Rectal smooth muscle tissue (tissue), 1 donor: Measurements from ENCODE around the gene IGSF9.
"Not testable (repeated sequence)": the region's sequence is repeated elsewhere in the genome, so short reads cannot be mapped to it uniquely, and the experiment has no call there.

Experiments
- H3K27ac ChIP-seq: one replicate; pipeline ENCODE4 v1.7.0; 2013; ENCODE audit warnings: low read depth, low read length, inconsistent platforms
- H3K27me3 ChIP-seq: one replicate; pipeline ENCODE4 v1.7.0; 2013; ENCODE audit warnings: low read length; ENCODE audit not compliant: control insufficient read depth, insufficient read depth
- H3K36me3 ChIP-seq: one replicate; pipeline ENCODE4 v1.7.0; 2013; ENCODE audit warnings: low read length; ENCODE audit not compliant: control insufficient read depth, insufficient read depth
- H3K4me1 ChIP-seq: one replicate; pipeline ENCODE4 v1.7.0; 2013; ENCODE audit warnings: low read length; ENCODE audit not compliant: control insufficient read depth, insufficient read depth
- H3K4me3 ChIP-seq: one replicate; pipeline ENCODE4 v1.7.0; 2013; ENCODE audit warnings: low read length
- H3K9ac ChIP-seq: one replicate; pipeline ENCODE4 v1.7.0; 2013; ENCODE audit warnings: low read length

IGSF9 gene

DNA sequence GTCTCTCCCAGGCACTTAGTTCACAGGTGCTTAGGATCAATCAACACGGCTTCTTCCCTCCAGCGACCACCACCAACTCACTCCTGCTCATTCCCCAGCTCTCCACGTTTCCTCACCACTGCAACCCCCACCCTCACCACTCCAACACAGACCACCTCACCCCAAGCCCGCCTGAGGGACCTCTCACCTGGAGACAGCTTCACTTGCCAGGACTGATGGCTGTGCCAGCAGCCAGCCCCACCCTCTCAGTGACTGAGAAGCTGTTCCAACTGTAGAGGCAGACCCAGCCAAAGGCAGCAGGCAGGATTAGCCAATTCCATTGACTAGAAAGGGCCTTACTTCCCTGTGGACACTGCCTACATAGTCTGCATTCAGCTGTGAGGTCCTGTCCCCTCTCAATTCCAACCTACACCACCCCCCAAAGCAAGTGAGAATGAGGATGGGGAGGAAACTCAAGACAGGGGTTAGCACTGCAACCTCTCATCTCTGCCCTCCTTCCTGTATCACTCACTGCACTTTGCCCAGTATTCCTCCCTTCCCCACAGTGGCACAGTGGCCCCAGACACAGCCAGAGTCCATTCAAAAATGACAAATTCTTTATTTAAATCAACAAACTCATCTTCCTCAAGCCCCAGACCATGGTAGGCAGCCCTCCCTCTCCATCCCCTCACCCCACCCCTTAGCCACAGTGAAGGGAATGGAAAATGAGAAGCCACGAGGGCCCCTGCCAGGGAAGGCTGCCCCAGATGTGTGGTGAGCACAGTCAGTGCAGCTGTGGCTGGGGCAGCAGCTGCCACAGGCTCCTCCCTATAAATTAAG lies 27.7 kb downstream of the IGSF9 start:
- H3K4me1 ChIP-seq = peaks cover 5% of the 10 kb centered on the region
- no peak overlapping the region for H3K27ac ChIP-seq
- H3K4me3 ChIP-seq = no peak overlapping the region
- peaks cover 23% of the 10 kb centered on the region for H3K36me3 ChIP-seq
- H3K9ac ChIP-seq = no peak overlapping the region
- H3K27me3 ChIP-seq = no peaks in the 10 kb centered on the region

- Histone ChIP-seq H3K9ac (no peak overlapping the region), H3K4me1 (peaks cover 5% of the 10 kb centered on the region), H3K36me3 (peaks cover 23% of the 10 kb centered on the region), H3K27me3 (no peaks in the 10 kb centered on the region), H3K27ac (peak overlapping the region; percentile 10), H3K4me3 (no peak overlapping the region)
Measured at GRCh38 chr1:159916242-159917051, 29.0 kb downstream of the IGSF9 start.

DNA sequence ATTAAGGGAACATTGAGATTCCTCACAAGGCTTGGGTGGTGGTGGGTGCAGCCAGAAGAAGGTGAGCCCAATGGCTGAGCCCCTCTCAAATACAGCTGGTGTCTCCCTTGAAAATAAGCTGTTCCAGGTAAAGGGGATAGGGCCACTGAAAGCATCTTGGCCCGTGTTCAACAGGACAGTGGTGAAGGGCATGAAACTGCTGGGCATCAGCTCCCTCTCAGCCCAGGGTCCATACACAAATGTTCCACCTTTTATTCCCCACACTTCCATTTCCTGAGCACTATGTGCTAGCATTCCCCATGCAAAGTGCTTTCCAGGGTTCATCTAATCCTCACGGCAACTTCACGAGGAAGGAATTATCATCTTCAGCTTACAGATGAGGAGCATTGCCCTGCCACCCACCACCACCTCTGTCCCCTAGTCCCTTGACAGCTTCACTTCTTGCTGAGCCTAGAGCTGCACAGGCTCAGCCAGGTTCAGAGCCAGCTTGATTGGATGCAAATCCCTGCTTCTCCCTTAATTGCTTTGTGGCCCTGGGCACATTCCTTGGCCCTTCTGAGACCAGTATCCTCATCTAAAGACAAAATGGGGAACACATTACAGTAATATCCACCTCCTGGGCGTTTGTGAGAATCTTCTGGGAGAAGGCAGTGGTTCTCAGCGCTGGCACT lies 29.7 kb downstream of the IGSF9 start:
- Histone ChIP-seq H3K9ac (no peak overlapping the region), H3K36me3 (peaks cover 21% of the 10 kb centered on the region), H3K27me3 (no peaks in the 10 kb centered on the region), H3K27ac (no peak overlapping the region), H3K4me3 (no peak overlapping the region), H3K4me1 (peaks cover 5% of the 10 kb centered on the region)

DNA sequence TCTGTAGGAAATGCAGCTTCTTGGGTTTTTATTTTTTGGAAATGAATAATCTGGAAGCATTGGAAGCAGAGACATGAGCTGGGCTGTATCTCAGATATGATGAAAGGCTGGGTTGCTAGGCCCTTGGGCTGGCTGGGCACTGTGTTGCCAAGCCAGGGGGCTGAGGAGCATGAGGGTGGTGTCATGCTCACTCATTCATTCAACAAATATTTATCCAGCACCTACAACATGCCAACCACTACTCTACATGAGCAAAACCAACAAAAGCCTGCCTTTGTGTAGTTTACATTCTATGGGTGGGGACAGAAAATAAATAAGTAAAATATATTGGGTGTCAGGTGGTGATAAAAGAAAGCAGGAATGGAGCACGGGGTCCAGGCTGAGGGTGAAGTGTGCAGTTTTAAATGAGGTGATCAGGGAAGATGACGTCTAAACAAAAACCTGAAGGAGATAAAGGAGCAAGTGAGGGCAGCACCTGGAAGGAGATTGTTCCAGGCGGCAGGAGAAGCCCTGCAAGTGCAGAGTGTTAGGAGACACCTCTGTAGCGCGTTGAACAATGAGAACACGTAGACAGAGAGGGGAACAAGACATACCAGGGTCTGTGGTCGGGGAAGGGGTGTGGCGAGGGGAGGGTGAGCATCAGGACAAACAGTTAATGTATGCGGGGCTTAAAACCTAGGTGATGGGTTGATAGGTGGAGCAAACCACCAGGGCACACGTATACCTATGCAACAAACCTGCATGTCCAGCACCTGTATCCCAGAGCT lies 31.0 kb downstream of the IGSF9 start:
- Histone ChIP-seq H3K9ac (no peak overlapping the region), H3K4me3 (no peak overlapping the region), H3K27ac (no peak overlapping the region), H3K4me1 (peaks cover 5% of the 10 kb centered on the region), H3K36me3 (peaks cover 11% of the 10 kb centered on the region), H3K27me3 (no peaks in the 10 kb centered on the region)

- no peaks in the 10 kb centered on the region for H3K27me3 ChIP-seq
- no peak overlapping the region for H3K4me3 ChIP-seq
- H3K4me1 ChIP-seq = peaks cover 5% of the 10 kb centered on the region
- peaks cover 3% of the 10 kb centered on the region for H3K36me3 ChIP-seq
- H3K9ac ChIP-seq = no peak overlapping the region
- H3K27ac ChIP-seq = no peak overlapping the region
Measured at GRCh38 chr1:159913451-159914192, 31.8 kb downstream of the IGSF9 start.

GRCh38 chr1:159911326-159912070 lies 33.9 kb downstream of the IGSF9 start:
- no peak overlapping the region for H3K9ac ChIP-seq

GRCh38 chr1:159908031-159908940 lies 37.1 kb downstream of the IGSF9 start:
- no peak overlapping the region for H3K27ac ChIP-seq
- H3K4me1 ChIP-seq = no peaks in the 10 kb centered on the region
- no peak overlapping the region for H3K9ac ChIP-seq

More at GRCh38 chr1:159911326-159912070, 33.9 kb downstream of the IGSF9 start:
- H3K27me3 ChIP-seq = no peaks in the 10 kb centered on the region
- H3K4me3 ChIP-seq = no peak overlapping the region
- no peaks in the 10 kb centered on the region for H3K36me3 ChIP-seq
- H3K4me1 ChIP-seq = peaks cover 3% of the 10 kb centered on the region
- no peak overlapping the region for H3K27ac ChIP-seq

GRCh38 chr1:159906960-159907359 lies 38.5 kb downstream of the IGSF9 start:
- Histone ChIP-seq H3K27me3 (no peaks in the 10 kb centered on the region), H3K4me3 (no peak overlapping the region), H3K36me3 (no peaks in the 10 kb centered on the region), H3K4me1 (no peaks in the 10 kb centered on the region), H3K9ac (no peak overlapping the region), H3K27ac (no peak overlapping the region)

More at GRCh38 chr1:159908031-159908940, 37.1 kb downstream of the IGSF9 start:
- Histone ChIP-seq H3K36me3 (no peaks in the 10 kb centered on the region), H3K27me3 (no peaks in the 10 kb centered on the region), H3K4me3 (no peak overlapping the region)

DNA sequence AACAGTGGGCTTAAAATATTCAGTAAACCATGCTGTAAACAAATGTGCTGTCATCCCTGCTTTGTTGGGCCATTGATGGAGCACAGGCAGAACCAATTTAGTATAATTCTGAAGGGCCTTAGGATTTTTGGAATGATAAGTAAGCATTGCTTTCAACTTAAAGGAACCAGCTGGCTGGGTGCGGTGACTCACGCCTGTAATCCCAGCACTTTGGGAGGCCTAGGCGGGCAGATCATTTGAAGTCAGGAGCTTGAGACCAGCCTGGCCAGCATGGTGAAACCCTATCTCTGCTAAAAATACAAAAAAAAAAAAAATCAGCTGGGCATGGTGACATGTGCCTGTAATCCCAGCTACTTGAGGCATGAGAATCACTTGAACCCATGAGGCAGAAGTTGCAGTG lies 41.4 kb downstream of the IGSF9 start:
- not testable (repeated sequence) for H3K4me1 ChIP-seq, H3K36me3 ChIP-seq, H3K27ac ChIP-seq, H3K4me3 ChIP-seq, H3K27me3 ChIP-seq, H3K9ac ChIP-seq

DNA sequence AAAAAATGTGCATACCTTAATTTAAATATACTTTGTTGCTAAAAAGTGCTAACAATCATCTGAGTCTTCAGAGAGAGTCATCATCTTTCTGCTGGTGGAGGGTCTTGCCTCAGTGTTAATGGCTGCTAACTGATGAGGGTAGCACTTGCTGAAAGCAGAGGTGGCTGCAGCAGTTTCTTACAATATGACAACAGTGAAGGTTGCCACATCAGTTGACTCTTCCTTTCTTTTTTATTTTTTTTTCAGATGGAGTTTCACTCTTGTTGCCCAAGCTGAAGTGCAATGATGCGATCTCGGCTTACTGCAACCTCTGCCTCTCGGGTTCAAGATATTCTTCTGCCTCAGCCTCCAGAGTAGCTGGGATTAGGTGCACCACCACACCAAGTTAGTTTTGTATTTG lies 42.9 kb downstream of the IGSF9 start:
- Histone ChIP-seq H3K9ac (no peak overlapping the region), H3K4me1 (no peaks in the 10 kb centered on the region), H3K36me3 (no peaks in the 10 kb centered on the region), H3K27me3 (no peaks in the 10 kb centered on the region), H3K27ac (no peak overlapping the region), H3K4me3 (no peak overlapping the region)
